Heart left ventricle (tissue), 16 donors: ENCODE measurements around the gene GLT8D1. TPM values are rescaled to one million over a fixed set of nuclear protein-coding genes. Genes with fewer than 3 reads are reported as not detected.

Experiments
- ATAC-seq, 4 donors: fragments of 200-7000 bp; cut with Tn5 transposase; one replicate each; pipeline ENCODE4 v1.9.1; 2020 to 2022; ENCODE audit warnings: moderate library complexity in 4 of 4, mild to moderate bottlenecking in 3 of 4, moderate number of reproducible peaks in 1 of 4
- DNase-seq, 5 donors: peaks; one replicate each; pipeline ENCODE4 v3.0.0-alpha.2; 2020
- H3K27ac ChIP-seq, 12 donors: fragments of 200-600 bp; sonication (generic) in 4 of 12; one replicate each; pipeline versions ENCODE4 v1.5.0 to v1.8.0; 2016 to 2022; ENCODE audit warnings: mild to moderate bottlenecking in 2 of 12
- H3K27me3 ChIP-seq, 9 donors: fragments of 200-600 bp; sonication (generic) in 2 of 9; one replicate each; pipeline versions ENCODE4 v1.5.1 to v1.8.0; 2016 to 2022; ENCODE audit warnings: mild to moderate bottlenecking in 3 of 9
- H3K36me3 ChIP-seq, 9 donors: fragments of 200-600 bp; sonication (generic) in 2 of 9; one replicate each; pipeline versions ENCODE4 v1.5.0 to v1.8.0; 2018 to 2022; ENCODE audit warnings: mild to moderate bottlenecking in 2 of 9
- H3K4me1 ChIP-seq, 12 donors: fragments of 200-600 bp; sonication (generic) in 4 of 12; one replicate each; pipeline versions ENCODE4 v1.5.0 to v1.8.0; 2016 to 2022; ENCODE audit warnings: mild to moderate bottlenecking in 3 of 12
- H3K4me3 ChIP-seq, 12 donors: fragments of 200-600 bp; sonication (generic) in 4 of 12; one replicate each; pipeline versions ENCODE4 v1.5.0 to v1.8.0; 2017 to 2022; ENCODE audit warnings: mild to moderate bottlenecking in 9 of 12, moderate library complexity in 4 of 12
- H3K9me3 ChIP-seq, 12 donors: fragments of 200-600 bp; sonication (generic) in 4 of 12; one replicate each; pipeline versions ENCODE4 v1.5.0 to v1.8.0; 2016 to 2022; ENCODE audit warnings: mild to moderate bottlenecking in 1 of 12
- CTCF ChIP-seq, 12 donors: fragments of 200-600 bp; sonication (generic) in 4 of 12; IDR thresholded peaks; one replicate each; pipeline versions ENCODE4 v1.5.0 to v1.8.0; 2018 to 2022; ENCODE audit warnings: antibody characterized with exemption in 12 of 12, mild to moderate bottlenecking in 5 of 12
- POLR2A ChIP-seq, 2 donors: fragments of 450-650 bp; IDR thresholded peaks; one replicate each; pipeline ENCODE4 v1.6.1; 2017; ENCODE audit warnings: antibody characterized with exemption in 2 of 2, mild to moderate bottlenecking in 2 of 2, moderate library complexity in 2 of 2
- WGBS, 4 donors: extraction: QIAGEN DNeasy Blood & Tissue Kit in 2 of 4; methylation state at CpG; one replicate each; pipeline versions ENCODE4 v1.1.5 to v1.1.7; 2013 to 2018; 5-methylcytosine and 5-hydroxymethylcytosine counted together
- intact Hi-C, 10 donors: fragments of 100-400 bp; cut with DNase I; formaldehyde crosslinking; loops; one replicate each; pipeline versions ENCODE4 v1.11.1 to v1.14.2; 2022
- long read RNA-seq, 3 donors: library from polyadenylated mRNA; unstranded; transcript quantifications; one replicate each; pipeline ENCODE4 v2.0.0, GENCODE V29; 2020 to 2021
- polyA plus RNA-seq, 2 donors: library from polyadenylated mRNA; stranded (reverse); fragments of 200-250 nt; gene quantifications; one replicate each; pipeline ENCODE4 v1.2.3, GENCODE V29; 2013
- total RNA-seq, 9 donors: library from RNA; depleted of rRNA in 2 of 9; stranded (reverse); fragments of >200 nt in 2 of 9; fragmentation: NEBNext Ultra II Directional in 3 of 9; extraction: Animal tissue kit (Norgen Biotek cat#: 25700) in 3 of 9; gene quantifications; one replicate each; pipeline versions ENCODE4 v1.1.0 to v1.2.4, GENCODE V29; 2016 to 2023
- donor health status: ischemic (EF 13 %, LVEDD 7.1; RV severe dilation, severe dysfunction).
- donor health status: healthy with polysubstance abuse.
- donor health status: DM: no; HTN: yes; CAD: no.
- donor health status: DM: no; HTN: no; CAD: no.
- donor health status: ischemic (EF 25% LVEDD 6.9; RV normal size, moderate dysfunction).
- donor health status: ischemic (EF 25% LVEDD 5.7; RV mildly dilated, moderate dysfunction).
- donor health status: healthy.
- donor health status: DM: yes; HTN: yes; CAD: no.
- donor health status: ischemic (EF 35%, LVEDD 5.7; RV mildly dilated, moderate dysfunction).
- donor health status: nonischemic (EF 11% LVEDD 7.7; RV severe dilation, severe dysfunction).
- donor health status: DM: yes; HTN: yes; CAD: no.
- donor health status: PGD.
- donor health status: ischemic (EF 29% LVEDD 5.4; RV normal size, mild dysfunction).
- donor health status: nonischemic (EF 23%, LVEDD 6.1; RV moderate dilation, normal function).

GLT8D1 gene
- 10 to 100 TPM; 22.6 to 38.7 (median 28.3) TPM for total RNA-seq
- 10 to 100 TPM; 21.7 to 39.0 TPM for polyA plus RNA-seq
- long read RNA-seq, donor 1, transcript GLT8D1-201 (10 exons, 1,849 nt), result major isoform, 10 of 45 reads
- long read RNA-seq, donor 1, partial matches to known transcripts, result 4 of 45 reads
- long read RNA-seq, donor 1, other reads (novel, unspliced or antisense), result 31 of 45 reads
- long read RNA-seq, donor 2, transcript GLT8D1-201 (10 exons, 1,849 nt), result major isoform, 23 of 84 reads
- long read RNA-seq, donor 2, partial matches to known transcripts, result 10 of 84 reads
- long read RNA-seq, donor 2, other reads (novel, unspliced or antisense), result 51 of 84 reads
- long read RNA-seq, donor 3, transcript GLT8D1-201 (10 exons, 1,849 nt), result major isoform, 5 of 33 reads
- long read RNA-seq, donor 3, partial matches to known transcripts, result 2 of 33 reads
- long read RNA-seq, donor 3, other reads (novel, unspliced or antisense), result 26 of 33 reads

DNA sequence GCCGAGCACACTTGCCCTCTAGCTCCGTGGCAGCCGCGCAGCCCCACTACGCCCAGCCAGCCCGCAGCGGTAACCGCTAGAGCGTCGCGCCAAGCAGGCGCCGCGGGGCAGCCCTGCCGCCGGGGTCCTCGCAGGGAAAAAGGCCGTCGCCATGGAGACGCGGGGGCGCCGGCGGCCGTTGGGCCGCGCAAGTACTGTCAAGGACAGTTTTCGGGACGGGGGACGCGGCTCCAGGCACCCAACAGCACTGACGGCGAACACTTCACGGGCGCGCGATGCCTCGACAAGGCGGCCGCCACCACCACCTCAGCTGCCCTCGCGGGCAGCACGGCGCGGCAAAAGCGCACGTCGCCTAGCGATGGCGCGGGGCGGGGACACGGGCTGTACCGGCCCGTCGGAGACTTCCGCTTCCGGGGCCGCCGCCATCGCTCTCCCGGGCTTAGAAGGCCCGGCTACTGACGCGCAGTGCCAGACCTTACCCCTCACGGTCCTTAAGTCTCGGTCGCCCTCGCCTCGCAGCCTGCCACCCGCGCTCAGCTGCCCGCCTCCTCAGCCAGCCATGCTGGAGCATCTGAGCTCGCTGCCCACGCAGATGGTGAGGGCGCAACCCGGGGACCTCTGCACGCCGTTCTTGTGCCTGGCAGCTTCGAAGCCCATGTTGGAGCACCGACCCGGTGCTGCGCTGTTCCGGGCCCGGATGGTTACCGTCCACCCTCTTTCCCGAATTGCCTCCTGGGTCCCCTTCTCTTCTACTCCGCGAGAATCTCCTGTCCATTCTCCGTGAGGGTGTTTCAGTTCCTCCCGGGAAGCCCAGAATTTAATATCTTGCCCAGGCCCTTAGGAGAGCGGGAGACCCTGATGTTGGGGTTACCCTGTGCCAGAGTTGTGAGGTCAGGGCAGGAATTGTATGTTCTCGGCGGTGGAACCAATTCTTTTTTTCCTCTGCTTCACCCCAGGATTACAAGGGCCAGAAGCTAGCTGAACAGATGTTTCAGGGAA lies at the start of gene GLT8D1, which contains the start of gene SPCS1:
GLT8D1 (minus strand) TSS at position 104 of the 999 bp plus-strand sequence. CDS start 5,331 bp downstream, outside the sequence.
SPCS1 (plus strand) TSS at position 419 of the 999 bp plus-strand sequence; CDS start at position 560, 141 bp downstream.
- peaks cover 0 to 34% (median 29%) of the 10 kb centered on the region in 9 donors for H3K36me3 ChIP-seq
- DNase-seq (peak; percentile 87 to 92 (median 90)), ATAC-seq (peak; percentile 93 to 97 (median 95))
- H3K4me3 ChIP-seq, result peak within 1 kb of the TSS; percentile 67 to 100 (median 95)
- H3K4me1 ChIP-seq, result peaks cover 0 to 45% (median 32%) of the 10 kb centered on the region in 12 donors
- intact Hi-C loops, result loop anchor here in 2 of 10 donors (1.0 to 2.0 kb wide), 2 partner anchors 19 to 21 kb away; partner anchors contain the start of genes GNL3 (in 1 of the 2) and PBRM1 (in 1 of the 2)
- no peaks in the 10 kb centered on the region for H3K27me3 ChIP-seq
- TF ChIP-seq POLR2A (IDR thresholded peaks at IDR 0.05) (peak; percentile 27 to 63), CTCF (IDR thresholded peaks at IDR 0.05) (no peak)
- no peaks in the 10 kb centered on the region for H3K9me3 ChIP-seq
- peak within 1 kb of the TSS; percentile 85 to 97 (median 91) for H3K27ac ChIP-seq
- WGBS, 4 donors, result 0 to 2% (median 1%) methylated on average over 48 to 94 of the region's 94 CpGs

DNA sequence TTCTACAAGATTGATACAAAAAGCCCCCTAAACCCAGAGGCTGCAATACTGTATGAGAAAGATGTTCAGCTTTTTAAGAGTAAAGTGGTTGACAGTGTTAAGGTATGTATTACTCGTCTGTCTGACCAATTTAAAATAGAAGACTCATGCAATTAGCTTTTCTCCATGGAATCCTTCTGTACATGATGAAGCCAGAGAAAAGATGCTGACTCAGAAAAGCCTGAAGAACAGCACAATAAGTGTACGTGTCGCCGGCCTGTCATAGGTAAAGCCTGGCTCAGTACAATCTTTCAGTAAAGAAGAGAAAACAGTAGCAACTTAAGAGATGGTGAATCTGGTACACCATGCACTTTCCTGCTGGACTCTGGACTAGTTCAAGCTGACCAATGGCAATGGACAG lies 48.8 kb upstream of the GLT8D1 start:
- Histone ChIP-seq H3K9me3 (no peaks in the 10 kb centered on the region), H3K4me3 (no peak overlapping the region), H3K27ac (no peak overlapping the region), H3K27me3 (no peaks in the 10 kb centered on the region), H3K36me3 (peaks cover 3 to 98% (median 80%) of the 10 kb centered on the region in 9 donors), H3K4me1 (peaks cover 0 to 4% (median 0%) of the 10 kb centered on the region in 12 donors)
- DNase-seq (no peak), ATAC-seq (no peak)
- intact Hi-C loops, result no loop called here
- TF ChIP-seq CTCF (IDR thresholded peaks at IDR 0.05) (no peak), POLR2A (IDR thresholded peaks at IDR 0.05) (no peak)
- 91 to 96% (median 94%) methylated on average over 4 of the region's 4 CpGs for WGBS, 4 donors

DNA sequence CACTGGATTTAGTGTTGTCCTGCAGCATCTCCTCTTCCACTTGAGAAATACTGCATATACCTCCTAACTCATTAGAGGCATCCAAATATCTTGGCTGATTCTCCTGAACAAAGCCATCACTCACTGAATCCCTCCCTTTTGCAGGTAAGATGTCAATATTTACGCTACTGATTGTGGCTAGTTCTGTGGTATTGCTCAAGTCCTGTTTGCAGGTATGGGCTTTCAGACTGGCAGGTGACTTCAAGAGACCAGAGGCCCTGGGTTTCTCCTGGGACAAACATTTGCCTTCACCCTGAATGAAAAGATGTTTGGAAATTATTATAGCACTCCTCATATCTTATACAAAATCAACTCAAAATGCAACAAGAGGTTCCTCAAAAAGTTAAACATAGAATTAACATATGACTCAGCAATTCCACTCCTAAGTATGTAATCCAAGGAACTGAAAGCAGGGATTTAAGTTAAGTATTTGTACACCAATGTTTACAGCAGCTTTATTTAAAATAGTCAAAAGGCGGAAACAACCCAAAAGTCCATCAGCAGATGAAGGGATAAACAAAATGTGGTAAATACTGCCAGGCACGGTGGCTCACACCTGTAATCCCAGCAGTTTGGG lies 46.6 kb upstream of the GLT8D1 start:
- Histone ChIP-seq H3K36me3 (peaks cover 3 to 98% (median 79%) of the 10 kb centered on the region in 9 donors), H3K4me3 (no peak overlapping the region), H3K9me3 (no peaks in the 10 kb centered on the region), H3K4me1 (peaks cover 0 to 4% (median 0%) of the 10 kb centered on the region in 12 donors), H3K27me3 (no peaks in the 10 kb centered on the region), H3K27ac (no peak overlapping the region)
- DNase-seq (no peak), ATAC-seq (no peak)
- TF ChIP-seq CTCF (IDR thresholded peaks at IDR 0.05) (no peak), POLR2A (IDR thresholded peaks at IDR 0.05) (no peak)
- intact Hi-C loops, result no loop called here
- WGBS, 4 donors, result 92 to 100% (median 97%) methylated on average over 3 of the region's 3 CpGs
